Activated T-cell treated with anti-CD3 and anti-CD28 coated beads, Interleukin-2, amount 50 U/mL, for 24 hours (primary cell): Measurements from ENCODE around the gene FHL2.

Source experiments
- DNase-seq: peaks from one replicate; pipeline ENCODE4 v3.0.0-alpha.2; 2020
- H3K27ac Mint-ChIP-seq: 2 replicates; pipeline ENCODE4 v1.8.0; 2020; ENCODE audit warnings: mild to moderate bottlenecking, mixed read lengths
- H3K27me3 Mint-ChIP-seq: 2 replicates; pipeline ENCODE4 v1.8.0; 2020; ENCODE audit warnings: mixed read lengths
- H3K36me3 Mint-ChIP-seq: 2 replicates; pipeline ENCODE4 v1.8.0; 2020; ENCODE audit warnings: low read depth, mixed read lengths
- H3K4me1 Mint-ChIP-seq: 2 replicates; pipeline ENCODE4 v1.8.0; 2020; ENCODE audit warnings: low read depth, mixed read lengths
- H3K4me3 Mint-ChIP-seq: 2 replicates; pipeline ENCODE4 v1.8.0; 2020; ENCODE audit warnings: mild to moderate bottlenecking, moderate library complexity, mixed read lengths
- H3K9me3 Mint-ChIP-seq: 2 replicates; pipeline ENCODE4 v1.8.0; 2020; ENCODE audit warnings: mixed read lengths

The FHL2 gene

DNA sequence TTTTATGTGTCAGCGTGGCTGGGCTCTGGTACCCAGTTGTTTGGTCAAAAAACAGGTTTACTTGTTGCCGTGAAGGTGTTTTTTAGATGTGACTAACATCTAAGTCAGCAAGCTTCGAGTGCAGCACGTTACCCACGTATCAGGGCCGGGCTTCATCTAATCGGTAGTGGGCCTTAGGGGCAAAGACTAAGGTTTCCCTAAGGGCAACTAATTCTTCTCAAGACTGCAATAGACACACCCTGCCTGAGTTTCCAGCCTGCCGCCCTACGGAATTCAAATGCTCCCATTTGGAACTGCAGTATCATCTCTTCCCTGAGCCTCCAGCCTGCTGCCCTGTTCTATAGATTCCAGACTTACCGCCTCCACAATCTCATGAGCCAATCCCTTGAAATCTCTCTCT lies 27.7 kb downstream of the FHL2 start:
- Mint-ChIP-seq H3K27me3 (no peaks in the 10 kb centered on the region), H3K36me3 (no peaks in the 10 kb centered on the region), H3K27ac (no peak overlapping the region), H3K4me1 (peaks cover 10% of the 10 kb centered on the region), H3K9me3 (no peaks in the 10 kb centered on the region), H3K4me3 (no peak overlapping the region)
- no peak for DNase-seq

DNA sequence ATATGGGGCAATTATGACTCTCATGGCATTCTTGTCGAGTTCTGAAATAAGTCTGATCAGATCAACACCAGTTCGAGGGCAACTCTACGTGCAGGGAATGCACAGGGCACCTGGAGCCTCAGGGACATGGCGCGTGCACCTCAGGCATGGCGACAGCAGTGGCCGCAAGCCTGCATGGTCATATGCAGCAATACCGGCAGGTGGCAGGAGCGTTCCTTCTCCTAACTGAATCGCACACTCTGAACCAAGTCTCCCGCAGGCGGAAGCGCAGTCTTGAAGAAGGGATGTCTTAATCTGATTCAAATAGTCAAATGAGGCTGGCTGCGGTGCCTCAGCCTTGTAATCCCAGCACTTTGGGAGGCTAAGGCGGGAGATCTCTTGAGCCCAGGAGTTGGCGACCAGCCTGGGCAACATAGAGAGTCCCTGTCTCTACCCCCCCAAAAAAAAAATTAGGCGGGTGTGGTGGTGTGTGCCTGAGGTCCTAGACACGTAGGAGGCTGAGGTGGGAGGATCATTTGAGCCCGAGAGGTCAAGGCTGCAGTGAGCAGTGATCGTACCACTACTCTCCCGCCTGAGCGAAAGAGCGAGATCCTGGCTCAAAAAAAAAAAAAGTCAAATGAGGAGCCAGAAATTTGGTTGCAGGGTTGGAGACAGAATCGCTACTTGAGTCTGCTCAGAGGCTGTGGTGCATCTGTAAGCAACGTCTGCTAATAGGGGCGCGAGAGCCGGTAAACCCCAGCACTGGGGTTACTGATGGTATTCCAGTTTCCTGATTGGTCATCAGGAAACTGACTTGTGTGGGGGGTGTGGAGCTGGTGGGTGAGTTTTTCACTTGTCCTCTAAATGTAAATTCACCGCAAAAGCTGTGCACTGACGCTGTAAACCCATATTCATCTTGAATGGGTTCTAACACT lies 28.8 kb downstream of the FHL2 start:
- Mint-ChIP-seq H3K36me3 (no peaks in the 10 kb centered on the region), H3K9me3 (no peaks in the 10 kb centered on the region), H3K27me3 (no peaks in the 10 kb centered on the region), H3K4me1 (peaks cover 10% of the 10 kb centered on the region), H3K27ac (peak overlapping the region; percentile 10), H3K4me3 (no peak overlapping the region)
- DNase-seq, result peak; percentile 90

DNA sequence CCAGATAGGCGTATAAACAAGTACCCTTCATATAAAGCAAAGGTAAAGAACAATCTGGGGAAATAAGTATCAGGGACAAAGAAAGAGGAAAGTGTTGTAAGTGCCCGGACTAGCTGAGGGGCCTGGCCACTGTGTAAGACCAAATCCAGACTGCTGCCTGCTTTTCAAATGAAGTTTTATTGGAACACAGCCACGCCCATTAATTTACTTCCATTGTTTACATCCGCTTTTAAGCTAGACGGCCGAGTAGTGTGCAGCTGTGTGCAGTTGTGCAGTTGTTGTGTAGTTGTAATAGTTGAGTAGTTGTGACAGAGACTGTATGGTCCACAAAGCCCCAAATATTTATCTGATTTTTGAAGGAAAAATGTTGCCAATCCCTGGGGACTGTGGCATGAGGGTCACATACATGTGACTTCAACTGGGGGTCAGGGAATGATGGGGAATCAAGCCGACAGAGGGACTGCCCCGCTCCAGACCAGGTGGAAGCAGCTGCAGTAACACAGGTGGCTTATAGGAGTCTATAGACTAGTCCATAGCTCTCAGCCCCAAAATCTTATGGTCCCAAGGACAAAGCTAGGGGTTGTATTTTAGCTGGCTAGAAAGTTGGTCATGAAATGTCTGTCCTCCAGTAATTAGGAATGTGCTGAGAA lies 30.0 kb downstream of the FHL2 start:
- DNase-seq, result no peak
- Mint-ChIP-seq H3K27me3 (no peaks in the 10 kb centered on the region), H3K9me3 (no peaks in the 10 kb centered on the region), H3K4me1 (peaks cover 8% of the 10 kb centered on the region), H3K4me3 (no peak overlapping the region), H3K36me3 (no peaks in the 10 kb centered on the region), H3K27ac (no peak overlapping the region)

DNA sequence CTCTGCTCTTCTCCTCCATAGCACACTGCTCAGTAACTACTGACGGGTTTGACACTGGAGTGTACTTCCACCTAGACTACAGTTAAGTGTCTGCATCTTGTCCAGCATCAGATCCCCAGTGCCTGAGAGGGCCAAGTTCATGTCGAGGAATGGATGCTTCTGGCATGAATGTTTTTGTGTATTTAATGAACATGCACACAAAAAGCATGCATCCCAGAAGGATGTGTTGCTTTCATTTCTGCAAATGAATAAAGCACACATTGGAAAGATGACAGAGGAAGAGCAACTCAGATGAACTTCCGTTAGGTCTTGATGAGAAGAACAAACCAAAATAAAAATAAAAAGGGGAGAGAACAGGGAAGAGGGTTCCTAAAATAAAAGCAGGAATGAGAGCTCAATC lies 33.6 kb downstream of the FHL2 start:
- no peak overlapping the region for H3K4me3 Mint-ChIP-seq
- no peaks in the 10 kb centered on the region for H3K27me3 Mint-ChIP-seq
- no peaks in the 10 kb centered on the region for H3K9me3 Mint-ChIP-seq
- H3K27ac Mint-ChIP-seq, result no peak overlapping the region
- H3K36me3 Mint-ChIP-seq, result peaks cover 12% of the 10 kb centered on the region
- H3K4me1 Mint-ChIP-seq, result peaks cover 27% of the 10 kb centered on the region
- no peak for DNase-seq

DNA sequence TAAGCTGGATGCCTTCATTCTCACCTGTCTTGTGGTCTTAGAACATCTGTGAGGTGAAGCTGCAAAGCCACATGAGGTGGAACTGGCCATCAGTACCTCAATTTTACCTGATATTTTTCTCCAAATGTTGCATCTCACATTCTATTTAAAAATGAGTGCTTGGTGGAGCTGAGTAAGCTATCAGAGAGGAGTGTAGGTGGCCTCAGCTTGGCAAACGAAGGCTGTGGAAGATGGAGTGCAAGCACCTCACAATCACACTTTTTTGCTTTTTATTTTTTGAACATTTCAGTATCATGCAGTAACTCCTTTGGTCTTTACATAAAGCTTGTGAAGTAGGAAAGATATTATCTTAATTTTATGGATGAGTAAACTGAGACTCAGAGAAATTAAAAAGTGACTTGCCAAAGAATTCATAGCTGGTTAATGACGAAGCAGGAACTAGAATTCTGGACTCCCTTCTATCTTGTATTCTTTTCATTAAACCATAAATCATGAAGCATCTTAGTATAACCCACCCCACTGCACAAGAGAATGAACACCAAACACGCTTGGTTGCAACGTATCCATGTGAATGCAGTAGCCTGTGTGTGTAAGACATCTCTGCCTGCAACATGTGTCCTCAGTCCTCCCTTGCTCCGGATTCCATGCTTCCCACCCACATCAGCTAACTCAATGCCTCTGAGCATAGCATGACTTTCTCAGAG lies 34.3 kb downstream of the FHL2 start:
- DNase-seq, result no peak

DNA sequence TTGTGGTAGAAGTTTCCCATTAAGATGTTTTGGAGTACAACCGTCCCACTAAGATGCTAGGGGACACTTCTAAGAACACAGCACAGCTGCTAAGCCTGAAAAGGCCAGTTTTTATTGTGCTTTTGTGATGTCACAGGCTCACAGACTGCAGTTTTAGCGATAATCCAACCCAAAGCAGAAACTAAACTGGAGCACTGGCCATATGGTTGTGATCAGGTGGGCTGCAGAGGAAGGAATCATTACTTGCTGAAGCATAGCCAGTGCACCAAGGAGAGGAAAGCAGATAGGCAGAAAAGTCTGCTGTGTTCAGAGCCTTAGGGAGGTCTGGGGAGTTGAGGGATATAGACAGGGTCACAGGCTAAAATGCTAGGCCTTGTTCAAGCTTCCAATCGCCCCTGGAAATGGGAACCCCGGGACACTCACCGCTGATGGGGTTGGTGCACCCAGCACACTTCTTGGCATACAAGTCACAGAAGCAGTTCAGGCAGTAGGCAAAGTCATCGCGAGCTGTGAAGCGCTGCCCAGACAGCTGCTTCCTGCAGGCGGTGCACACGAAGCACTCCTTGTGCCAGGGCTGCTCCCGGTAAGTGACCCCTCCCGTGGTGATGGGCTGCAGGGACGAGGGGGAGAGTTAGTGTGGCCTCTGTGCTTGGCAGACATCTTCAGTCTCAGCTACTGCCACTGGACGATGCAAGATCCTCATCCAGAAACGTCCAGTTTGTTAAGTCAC lies 35.8 kb downstream of the FHL2 start:
- DNase-seq, result no peak
- no peaks in the 10 kb centered on the region for H3K9me3 Mint-ChIP-seq
- H3K27ac Mint-ChIP-seq, result no peak overlapping the region
- H3K4me3 Mint-ChIP-seq, result no peak overlapping the region
- H3K4me1 Mint-ChIP-seq, result peaks cover 25% of the 10 kb centered on the region
- H3K27me3 Mint-ChIP-seq, result no peaks in the 10 kb centered on the region
- peaks cover 33% of the 10 kb centered on the region for H3K36me3 Mint-ChIP-seq

More for the DNA sequence above, 34.3 kb downstream of the FHL2 start:
- H3K9me3 Mint-ChIP-seq, result no peaks in the 10 kb centered on the region
- H3K27me3 Mint-ChIP-seq, result no peaks in the 10 kb centered on the region
- H3K36me3 Mint-ChIP-seq, result peaks cover 18% of the 10 kb centered on the region
- peaks cover 24% of the 10 kb centered on the region for H3K4me1 Mint-ChIP-seq
- H3K4me3 Mint-ChIP-seq, result no peak overlapping the region
- H3K27ac Mint-ChIP-seq, result no peak overlapping the region

DNA sequence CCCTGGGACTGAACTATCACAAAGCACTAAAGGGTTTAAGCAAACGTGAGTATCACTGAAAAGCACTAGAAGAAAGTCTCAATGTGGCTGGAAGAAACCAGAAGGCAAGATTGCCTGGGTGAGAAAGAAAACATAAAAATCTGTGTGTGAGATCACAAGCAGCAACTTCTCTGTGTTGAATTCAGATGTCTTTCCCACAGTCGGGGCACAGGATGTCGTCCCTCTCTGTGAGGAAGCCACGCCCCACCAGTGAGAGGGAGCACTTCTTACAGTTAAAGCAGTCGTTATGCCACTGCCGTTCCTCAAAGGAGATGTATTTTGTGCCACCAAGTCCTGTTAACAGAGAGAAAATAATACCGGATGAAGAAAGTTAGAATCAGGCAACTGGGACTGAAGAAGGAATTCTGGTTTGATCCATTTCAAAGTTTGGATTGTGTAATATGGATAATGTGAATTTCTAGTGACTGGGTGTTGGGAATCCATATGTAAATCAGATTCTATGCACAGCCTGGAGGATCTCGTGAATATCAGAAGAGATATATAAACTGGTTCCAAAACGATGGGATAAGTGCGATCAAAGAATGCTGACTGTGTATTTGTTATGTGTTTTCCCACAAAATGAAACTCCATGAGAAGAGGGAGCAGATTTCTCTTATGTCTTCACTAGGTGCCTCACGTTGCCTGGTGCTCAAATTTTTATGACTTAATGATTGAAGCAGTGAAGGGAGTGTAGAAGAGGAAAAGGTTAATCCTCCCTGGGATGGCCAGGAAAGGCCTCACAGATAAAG lies 37.6 kb downstream of the FHL2 start:
- Mint-ChIP-seq H3K27ac (peak overlapping the region; percentile 13), H3K4me3 (no peak overlapping the region), H3K36me3 (peaks cover 51% of the 10 kb centered on the region), H3K27me3 (no peaks in the 10 kb centered on the region), H3K9me3 (peaks cover 2% of the 10 kb centered on the region), H3K4me1 (peaks cover 25% of the 10 kb centered on the region)
- no peak for DNase-seq

DNA sequence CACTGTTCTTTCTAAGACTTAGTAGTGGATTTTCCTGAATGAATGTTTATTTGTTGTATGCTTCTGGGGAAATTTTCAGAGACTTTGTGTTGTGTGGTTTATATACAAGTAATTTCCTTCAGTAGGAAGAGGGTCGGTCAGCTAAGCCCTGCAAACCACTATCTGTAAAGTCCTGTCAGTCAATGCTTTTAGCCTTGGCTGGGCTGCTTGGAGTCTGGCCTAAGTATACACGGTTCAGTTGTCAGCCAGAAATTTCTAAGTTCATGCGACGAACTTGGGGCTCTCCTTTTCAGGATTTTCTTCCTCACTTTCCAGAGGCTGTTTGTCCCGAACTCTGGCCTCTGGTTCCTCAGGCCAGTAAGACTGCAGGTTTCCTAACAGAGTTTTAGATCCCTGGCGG lies 40.3 kb downstream of the FHL2 start:
- Mint-ChIP-seq H3K9me3 (peaks cover 2% of the 10 kb centered on the region), H3K4me3 (no peak overlapping the region), H3K4me1 (peaks cover 25% of the 10 kb centered on the region), H3K36me3 (peaks cover 74% of the 10 kb centered on the region), H3K27ac (no peak overlapping the region), H3K27me3 (no peaks in the 10 kb centered on the region)
- DNase-seq, result no peak

DNA sequence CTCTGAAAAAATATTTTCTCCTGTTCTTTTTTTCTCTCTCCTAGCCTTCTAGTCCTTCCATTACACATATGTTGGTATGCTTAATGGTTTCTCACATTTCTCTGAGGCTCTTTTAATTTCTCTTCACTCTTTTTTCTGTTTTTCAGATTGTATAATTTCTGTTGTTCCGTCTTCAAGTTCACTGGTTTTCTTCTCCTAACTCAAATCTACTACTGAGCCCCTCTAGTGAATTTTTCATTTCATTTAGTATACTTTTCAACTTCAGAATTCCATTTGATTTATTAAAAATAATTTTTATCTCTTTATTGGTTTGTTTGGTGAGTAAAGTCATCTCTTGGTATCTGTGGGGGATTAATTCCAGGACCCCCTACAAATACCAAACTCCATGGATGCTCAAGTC lies 41.7 kb downstream of the FHL2 start:
- peaks cover 87% of the 10 kb centered on the region for H3K36me3 Mint-ChIP-seq
- peaks cover 18% of the 10 kb centered on the region for H3K4me1 Mint-ChIP-seq
- H3K27ac Mint-ChIP-seq, result no peak overlapping the region
- no peak for DNase-seq
- no peak overlapping the region for H3K4me3 Mint-ChIP-seq
- no peaks in the 10 kb centered on the region for H3K27me3 Mint-ChIP-seq
- peaks cover 2% of the 10 kb centered on the region for H3K9me3 Mint-ChIP-seq

DNA sequence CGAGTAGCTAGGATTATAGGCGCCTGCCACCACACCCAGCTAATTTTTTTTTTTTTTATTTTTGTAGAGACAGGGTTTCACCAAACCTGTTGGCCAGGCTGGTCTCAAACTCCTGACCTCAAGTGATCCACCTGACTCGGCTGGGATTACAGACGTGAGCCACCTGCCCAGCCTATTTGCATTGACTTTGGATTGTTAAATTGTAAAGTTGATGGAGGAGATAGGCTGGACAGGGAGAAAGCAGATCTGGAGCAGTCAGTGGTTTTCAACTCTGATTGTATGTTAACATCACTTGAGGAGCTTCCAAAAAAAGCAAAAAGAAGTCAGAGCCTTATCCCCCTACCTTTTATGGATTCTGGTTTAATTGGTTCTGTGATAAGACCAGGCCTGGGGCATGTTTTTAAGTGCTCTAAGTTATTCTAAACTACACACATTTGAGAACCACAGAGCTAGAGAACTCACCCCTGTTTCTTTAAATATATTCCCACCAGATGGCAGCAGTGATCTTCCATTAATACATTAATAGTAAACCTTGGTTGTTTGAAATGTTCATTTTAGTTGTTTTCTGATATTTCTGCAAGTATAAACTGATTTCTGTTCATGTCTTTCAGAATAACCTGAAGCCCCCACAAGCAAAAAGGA lies 54.0 kb downstream of the FHL2 start:
- peaks cover 8% of the 10 kb centered on the region for H3K4me1 Mint-ChIP-seq
- H3K27ac Mint-ChIP-seq, result no peak overlapping the region
- no peak for DNase-seq
- H3K4me3 Mint-ChIP-seq, result no peak overlapping the region
- H3K27me3 Mint-ChIP-seq, result no peaks in the 10 kb centered on the region
- no peaks in the 10 kb centered on the region for H3K9me3 Mint-ChIP-seq
- H3K36me3 Mint-ChIP-seq, result peaks cover 89% of the 10 kb centered on the region

DNA sequence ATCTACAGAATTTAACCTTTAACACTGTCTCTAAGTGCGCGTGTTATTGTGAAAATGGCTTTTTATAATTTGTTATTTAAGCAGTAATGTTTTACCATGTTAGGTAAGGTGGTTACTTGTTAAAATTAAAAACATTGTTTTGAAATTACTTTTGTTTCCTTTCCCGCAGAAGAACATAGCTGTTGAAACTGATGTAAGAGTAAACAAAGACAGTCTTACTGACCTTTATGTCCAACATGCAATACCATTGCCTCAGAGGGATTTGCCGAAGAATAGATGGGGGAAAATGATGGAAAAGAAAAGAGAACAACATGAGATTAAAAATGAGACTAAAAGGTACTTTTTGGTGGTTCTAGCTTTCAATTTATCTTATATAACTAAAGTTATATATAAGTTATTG lies 59.4 kb downstream of the FHL2 start:
- Mint-ChIP-seq H3K27ac (peak overlapping the region; percentile 100), H3K4me3 (peak overlapping the region; percentile 100), H3K9me3 (no peaks in the 10 kb centered on the region), H3K36me3 (peaks cover 78% of the 10 kb centered on the region), H3K27me3 (no peaks in the 10 kb centered on the region), H3K4me1 (peaks cover 40% of the 10 kb centered on the region)
- DNase-seq, result no peak

DNA sequence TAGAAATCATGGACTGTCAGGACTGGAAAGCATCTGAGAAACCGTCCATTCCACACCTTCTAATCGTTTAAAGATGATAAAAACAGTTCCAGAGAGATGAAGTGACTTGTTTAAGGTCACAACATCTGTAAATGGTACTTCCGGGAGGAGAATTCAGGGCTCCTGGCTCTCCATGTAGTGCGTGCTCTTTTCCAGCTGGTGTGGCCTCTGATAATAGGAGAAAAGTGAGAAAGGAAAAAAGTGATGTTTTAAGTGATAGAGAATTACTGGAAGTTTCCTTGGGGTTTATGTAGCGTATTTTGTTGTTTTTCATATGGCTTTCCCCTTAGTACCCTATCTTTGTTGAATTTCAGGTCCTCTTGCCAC lies 60.8 kb downstream of the FHL2 start:
- Mint-ChIP-seq H3K27ac (peak overlapping the region; percentile 100), H3K4me1 (peaks cover 40% of the 10 kb centered on the region), H3K4me3 (peak overlapping the region; percentile 100), H3K9me3 (no peaks in the 10 kb centered on the region), H3K36me3 (peaks cover 73% of the 10 kb centered on the region), H3K27me3 (no peaks in the 10 kb centered on the region)
- no peak for DNase-seq
